Ishikawa (cell line): ENCODE measurements around the gene SYTL4.

Source experiments
- CEBPB ChIP-seq: IDR thresholded peaks from 2 replicates; pipeline ENCODE4 v1.6.1; 2012
- CREB1 ChIP-seq: IDR thresholded peaks from 2 replicates; pipeline ENCODE4 v1.6.1; 2012; ENCODE audit warnings: low read depth
- EGR1 ChIP-seq: IDR thresholded peaks from 2 replicates; pipeline ENCODE4 v1.6.1; 2012
- EP300 ChIP-seq: IDR thresholded peaks from 2 replicates; pipeline ENCODE4 v1.6.1; 2012; ENCODE audit warnings: borderline replicate concordance
- FOXM1 ChIP-seq: IDR thresholded peaks from 2 replicates; pipeline ENCODE4 v1.6.1; 2012; ENCODE audit warnings: low read depth, borderline replicate concordance
- NFIC ChIP-seq: IDR thresholded peaks from 2 replicates; pipeline ENCODE4 v1.6.1; 2012
- RAD21 ChIP-seq: IDR thresholded peaks from 2 replicates; pipeline ENCODE4 v1.6.1; 2012; ENCODE audit warnings: low read depth
- TAF1 ChIP-seq: IDR thresholded peaks from 2 replicates; pipeline ENCODE4 v1.6.1; 2012; ENCODE audit warnings: low read depth, mild to moderate bottlenecking
- TCF12 ChIP-seq: IDR thresholded peaks from 2 replicates; pipeline ENCODE4 v1.6.1; 2012; ENCODE audit warnings: low read depth
- TEAD4 ChIP-seq: IDR thresholded peaks from 2 replicates; pipeline ENCODE4 v1.6.1; 2012
- YY1 ChIP-seq: IDR thresholded peaks from 2 replicates; pipeline ENCODE4 v1.6.1; 2012; ENCODE audit warnings: low read depth
- ZBTB7A ChIP-seq: IDR thresholded peaks from 2 replicates; pipeline ENCODE4 v1.6.1; 2012; ENCODE audit warnings: low read depth
- TF ChIP-seq, protein P1 (sequence below): IDR thresholded peaks from 2 replicates; pipeline ENCODE4 v1.6.1; 2012; ENCODE audit warnings: low read depth, mild to moderate bottlenecking
- TF ChIP-seq, protein P2 (sequence below): IDR thresholded peaks from 2 replicates; pipeline ENCODE4 v1.6.1; 2012
- TF ChIP-seq, protein P3 (sequence below): IDR thresholded peaks from 2 replicates; pipeline ENCODE4 v1.6.1; 2012

The SYTL4 gene

DNA sequence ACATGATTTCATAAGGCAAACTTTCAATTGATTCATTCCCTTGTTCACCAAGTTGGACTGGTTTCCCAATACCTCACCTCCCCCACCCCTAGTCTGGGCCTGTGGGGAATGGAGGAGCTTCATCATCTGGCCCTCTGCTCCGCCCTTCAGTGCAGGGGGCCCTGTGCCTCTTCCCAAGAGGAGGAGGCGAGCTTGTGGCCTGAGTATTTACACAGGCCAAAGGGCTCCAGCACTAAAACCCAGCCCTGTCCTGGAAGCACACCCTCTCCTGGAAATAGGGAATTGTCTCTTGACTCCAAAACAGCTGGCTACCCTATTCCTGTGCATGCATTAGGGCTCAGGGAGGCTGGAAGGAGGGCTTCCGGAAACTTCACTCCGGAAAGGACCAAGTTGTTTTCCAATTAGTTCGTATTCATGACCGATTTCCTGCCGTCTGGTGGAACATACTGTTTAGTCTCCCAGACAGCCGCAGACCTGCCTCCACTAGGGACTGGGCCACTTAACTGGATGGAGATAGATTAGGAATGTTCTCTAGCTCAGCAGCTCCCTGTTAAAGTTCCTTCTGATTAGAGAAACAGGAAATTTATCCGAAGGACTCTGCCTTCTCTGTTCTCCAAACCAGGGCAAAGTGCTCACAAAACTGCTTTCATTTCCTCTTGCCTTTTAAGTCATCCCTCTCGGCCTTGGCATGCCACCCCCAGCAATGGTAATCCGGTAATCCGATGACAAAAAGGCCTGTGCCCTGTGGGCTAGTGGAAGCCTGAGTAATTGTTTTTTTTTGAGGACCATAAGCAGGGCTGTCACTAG, 82.2 kb downstream of the SYTL4 start:
- no peak for TF ChIP-seq NFIC
- TF ChIP-seq, protein P1, sequence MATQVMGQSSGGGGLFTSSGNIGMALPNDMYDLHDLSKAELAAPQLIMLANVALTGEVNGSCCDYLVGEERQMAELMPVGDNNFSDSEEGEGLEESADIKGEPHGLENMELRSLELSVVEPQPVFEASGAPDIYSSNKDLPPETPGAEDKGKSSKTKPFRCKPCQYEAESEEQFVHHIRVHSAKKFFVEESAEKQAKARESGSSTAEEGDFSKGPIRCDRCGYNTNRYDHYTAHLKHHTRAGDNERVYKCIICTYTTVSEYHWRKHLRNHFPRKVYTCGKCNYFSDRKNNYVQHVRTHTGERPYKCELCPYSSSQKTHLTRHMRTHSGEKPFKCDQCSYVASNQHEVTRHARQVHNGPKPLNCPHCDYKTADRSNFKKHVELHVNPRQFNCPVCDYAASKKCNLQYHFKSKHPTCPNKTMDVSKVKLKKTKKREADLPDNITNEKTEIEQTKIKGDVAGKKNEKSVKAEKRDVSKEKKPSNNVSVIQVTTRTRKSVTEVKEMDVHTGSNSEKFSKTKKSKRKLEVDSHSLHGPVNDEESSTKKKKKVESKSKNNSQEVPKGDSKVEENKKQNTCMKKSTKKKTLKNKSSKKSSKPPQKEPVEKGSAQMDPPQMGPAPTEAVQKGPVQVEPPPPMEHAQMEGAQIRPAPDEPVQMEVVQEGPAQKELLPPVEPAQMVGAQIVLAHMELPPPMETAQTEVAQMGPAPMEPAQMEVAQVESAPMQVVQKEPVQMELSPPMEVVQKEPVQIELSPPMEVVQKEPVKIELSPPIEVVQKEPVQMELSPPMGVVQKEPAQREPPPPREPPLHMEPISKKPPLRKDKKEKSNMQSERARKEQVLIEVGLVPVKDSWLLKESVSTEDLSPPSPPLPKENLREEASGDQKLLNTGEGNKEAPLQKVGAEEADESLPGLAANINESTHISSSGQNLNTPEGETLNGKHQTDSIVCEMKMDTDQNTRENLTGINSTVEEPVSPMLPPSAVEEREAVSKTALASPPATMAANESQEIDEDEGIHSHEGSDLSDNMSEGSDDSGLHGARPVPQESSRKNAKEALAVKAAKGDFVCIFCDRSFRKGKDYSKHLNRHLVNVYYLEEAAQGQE = no peak
- TF ChIP-seq, protein P2, sequence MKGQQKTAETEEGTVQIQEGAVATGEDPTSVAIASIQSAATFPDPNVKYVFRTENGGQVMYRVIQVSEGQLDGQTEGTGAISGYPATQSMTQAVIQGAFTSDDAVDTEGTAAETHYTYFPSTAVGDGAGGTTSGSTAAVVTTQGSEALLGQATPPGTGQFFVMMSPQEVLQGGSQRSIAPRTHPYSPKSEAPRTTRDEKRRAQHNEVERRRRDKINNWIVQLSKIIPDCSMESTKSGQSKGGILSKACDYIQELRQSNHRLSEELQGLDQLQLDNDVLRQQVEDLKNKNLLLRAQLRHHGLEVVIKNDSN = no peak
- no peak for TF ChIP-seq ZBTB7A
- TF ChIP-seq RAD21 = no peak
- TF ChIP-seq YY1 = no peak
- no peak for TF ChIP-seq EGR1
- TF ChIP-seq EP300 = no peak
- no peak for TF ChIP-seq TEAD4

DNA sequence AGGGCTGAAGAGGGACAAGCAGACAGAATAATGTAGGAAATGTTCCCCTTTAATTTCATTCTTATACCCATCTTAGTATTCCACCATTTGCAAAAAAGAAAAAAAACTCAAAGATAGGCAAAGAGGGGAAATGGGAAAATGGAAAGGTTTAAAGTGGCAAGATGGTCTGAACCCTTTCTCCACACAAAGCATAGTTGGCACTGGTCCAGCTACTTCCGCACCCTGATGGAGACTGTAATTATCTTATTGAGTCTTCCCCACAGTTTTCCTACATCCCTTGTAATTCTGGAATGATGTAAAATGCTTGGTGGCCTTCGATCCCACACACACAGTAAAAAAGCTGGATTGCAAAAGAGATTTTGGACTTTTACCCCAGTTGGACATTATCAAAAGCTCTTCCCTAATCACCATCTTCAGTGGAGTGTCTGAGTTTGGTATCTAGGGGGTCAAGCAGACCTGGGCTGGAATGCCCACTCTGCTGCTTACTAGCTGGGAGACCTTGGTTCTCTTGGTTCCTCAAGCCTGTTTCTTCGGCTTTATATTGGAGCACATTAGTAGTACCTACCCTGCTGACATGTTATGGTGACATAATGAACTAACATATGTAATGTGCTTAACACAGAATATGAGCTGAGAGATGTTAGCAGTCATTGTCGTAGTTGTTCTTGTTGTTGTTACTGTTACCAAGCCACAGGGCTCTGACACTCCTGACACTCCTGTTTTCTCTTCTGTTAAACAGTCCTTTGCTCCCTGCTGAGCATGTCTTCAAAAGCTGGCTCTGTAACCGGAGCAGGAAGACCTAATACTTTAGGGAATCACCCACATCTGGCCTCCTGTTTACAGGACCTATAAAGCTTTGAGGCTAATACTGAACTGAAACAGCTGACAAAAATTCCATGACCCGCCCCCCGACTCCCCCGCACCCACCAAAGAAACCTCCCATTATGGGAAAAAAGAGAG, 83.2 kb downstream of the SYTL4 start:
- TF ChIP-seq FOXM1 (no peak), YY1 (no peak), TEAD4 (no peak), RAD21 (no peak), NFIC (no peak), TAF1 (no peak), EGR1 (no peak), CREB1 (no peak), TCF12 (no peak), EP300 (no peak), ZBTB7A (no peak), CEBPB (no peak)
- TF ChIP-seq, protein P3, sequence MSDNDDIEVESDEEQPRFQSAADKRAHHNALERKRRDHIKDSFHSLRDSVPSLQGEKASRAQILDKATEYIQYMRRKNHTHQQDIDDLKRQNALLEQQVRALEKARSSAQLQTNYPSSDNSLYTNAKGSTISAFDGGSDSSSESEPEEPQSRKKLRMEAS = no peak
- TF ChIP-seq, protein P1 = no peak
- TF ChIP-seq, protein P2 = no peak

DNA sequence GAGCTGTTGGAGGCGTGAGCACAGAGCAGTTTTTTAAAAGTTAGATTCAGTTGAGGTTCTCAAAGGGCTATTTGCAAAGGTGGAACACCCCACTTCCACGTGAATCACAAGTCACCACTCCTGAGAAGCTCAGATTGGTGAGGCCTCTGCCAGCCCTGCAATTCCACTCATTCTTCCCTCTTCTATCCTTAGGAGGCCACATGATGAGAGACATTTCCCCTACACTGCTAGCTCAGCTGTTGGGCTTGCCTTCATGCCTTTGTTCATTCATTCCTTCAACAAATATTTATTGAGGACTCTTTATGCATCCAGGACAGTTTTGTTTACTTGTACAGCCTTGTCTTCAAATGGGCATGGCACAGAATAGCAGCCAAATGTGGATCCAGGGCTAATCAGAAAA, 84.2 kb downstream of the SYTL4 start:
- TF ChIP-seq, protein P1 = no peak
- TF ChIP-seq NFIC (no peak), RAD21 (no peak), ZBTB7A (no peak), TCF12 (no peak), EP300 (no peak), FOXM1 (no peak), TEAD4 (no peak), YY1 (no peak), TAF1 (no peak), EGR1 (no peak)
- TF ChIP-seq, protein P3 = no peak
- TF ChIP-seq, protein P2 = no peak
